ENCODE data around the gene NIN.

NIN gene

GRCh38 chr14:50856660-50857059 lies 25.7 kb upstream of the NIN start:
- no peak for DNase-seq (ENCODE audit: low spot score)
- no peak for TF ChIP-seq CTCF (IDR thresholded peaks at IDR 0.05; ENCODE audit: extremely low read depth, insufficient read depth, missing control alignments)
- in situ Hi-C loops (cut with MboI; ENCODE audit: low pct_unique_long_range_greater_than_20kb, low sequenced_read_pairs, unreplicated experiment) = loop anchor here (10.0 to 25.0 kb wide), 2 partner anchors 72 to 269 kb away; no protein-coding TSS in a partner anchor

- in situ Hi-C loops (cut with MboI; ENCODE audit: low pct_unique_long_range_greater_than_20kb, low sequenced_read_pairs, unreplicated experiment) = loop anchor here (10.0 to 25.0 kb wide), 2 partner anchors 71 to 268 kb away; no protein-coding TSS in a partner anchor
- no peak for DNase-seq (ENCODE audit: low spot score)
Observed at GRCh38 chr14:50855558-50855957, 24.6 kb upstream of the NIN start.

GRCh38 chr14:50854521-50854920 lies 23.6 kb upstream of the NIN start:
- DNase-seq (ENCODE audit: low spot score) = no peak
- no peak for TF ChIP-seq CTCF (IDR thresholded peaks at IDR 0.05; ENCODE audit: extremely low read depth, insufficient read depth, missing control alignments)
- in situ Hi-C loops (cut with MboI; ENCODE audit: low pct_unique_long_range_greater_than_20kb, low sequenced_read_pairs, unreplicated experiment) = loop anchor here (10.0 to 25.0 kb wide), 2 partner anchors 70 to 267 kb away; no protein-coding TSS in a partner anchor

More at GRCh38 chr14:50855558-50855957, 24.6 kb upstream of the NIN start:
- TF ChIP-seq CTCF (IDR thresholded peaks at IDR 0.05; ENCODE audit: extremely low read depth, insufficient read depth, missing control alignments) = no peak

GRCh38 chr14:50853891-50854290 lies 22.9 kb upstream of the NIN start:
- TF ChIP-seq CTCF (IDR thresholded peaks at IDR 0.05; ENCODE audit: extremely low read depth, insufficient read depth, missing control alignments) = no peak
- no peak for DNase-seq (ENCODE audit: low spot score)
- in situ Hi-C loops (cut with MboI; ENCODE audit: low pct_unique_long_range_greater_than_20kb, low sequenced_read_pairs, unreplicated experiment) = loop anchor here (10.0 to 25.0 kb wide), 2 partner anchors 69 to 267 kb away; no protein-coding TSS in a partner anchor

GRCh38 chr14:50846226-50846880 lies 15.4 kb upstream of the NIN start:
- in situ Hi-C loops (cut with MboI; ENCODE audit: low pct_unique_long_range_greater_than_20kb, low sequenced_read_pairs, unreplicated experiment) = no loop called here
- no peak for TF ChIP-seq CTCF (IDR thresholded peaks at IDR 0.05; ENCODE audit: extremely low read depth, insufficient read depth, missing control alignments)
- no peak for DNase-seq (ENCODE audit: low spot score)

GRCh38 chr14:50845166-50845565 lies 14.2 kb upstream of the NIN start:
- no peak for DNase-seq (ENCODE audit: low spot score)
- in situ Hi-C loops (cut with MboI; ENCODE audit: low pct_unique_long_range_greater_than_20kb, low sequenced_read_pairs, unreplicated experiment) = no loop called here
- no peak for TF ChIP-seq CTCF (IDR thresholded peaks at IDR 0.05; ENCODE audit: extremely low read depth, insufficient read depth, missing control alignments)
